NCI-H2029 treated with DMSO at 0.1 percent for 48 hours (cell line): ENCODE measurements around the gene SPINT2.
"Not testable (repeated sequence)": the region's sequence is repeated elsewhere in the genome, so short reads cannot be mapped to it uniquely, and the experiment has no call there.

Source experiments
- DNase-seq: peaks from one replicate; lab custom pipeline; 2025; lab: John Stamatoyannopoulos, UW

SPINT2 gene

DNA sequence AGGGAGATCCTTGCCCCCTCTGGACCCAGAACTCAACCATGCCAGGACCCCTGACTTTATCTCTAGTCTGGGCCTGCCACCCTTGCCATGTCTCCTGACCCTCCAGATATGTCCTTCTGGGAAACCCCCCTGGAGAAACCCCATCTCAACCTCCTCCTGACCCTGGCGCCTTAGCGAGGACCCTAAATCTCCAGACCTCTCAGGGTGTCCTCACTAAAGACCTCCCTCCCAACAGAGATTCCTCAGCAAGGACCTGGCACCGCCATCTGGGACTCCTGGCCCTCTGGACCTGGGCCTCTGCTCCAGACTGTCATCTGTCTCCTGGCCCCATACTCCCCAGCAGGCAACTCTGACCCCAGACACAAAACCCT, 56.6 kb downstream of the SPINT2 start:
- no peak for DNase-seq

GRCh38 chr19:38321646-38322196, 57.3 kb downstream of the SPINT2 start:
- DNase-seq: no peak

- DNase-seq: no peak
These were observed 58.9 kb downstream of the SPINT2 start for GRCh38 chr19:38323291-38323690.

- DNase-seq: no peak
These were observed 60.1 kb downstream of the SPINT2 start for GRCh38 chr19:38324431-38324830.

DNA sequence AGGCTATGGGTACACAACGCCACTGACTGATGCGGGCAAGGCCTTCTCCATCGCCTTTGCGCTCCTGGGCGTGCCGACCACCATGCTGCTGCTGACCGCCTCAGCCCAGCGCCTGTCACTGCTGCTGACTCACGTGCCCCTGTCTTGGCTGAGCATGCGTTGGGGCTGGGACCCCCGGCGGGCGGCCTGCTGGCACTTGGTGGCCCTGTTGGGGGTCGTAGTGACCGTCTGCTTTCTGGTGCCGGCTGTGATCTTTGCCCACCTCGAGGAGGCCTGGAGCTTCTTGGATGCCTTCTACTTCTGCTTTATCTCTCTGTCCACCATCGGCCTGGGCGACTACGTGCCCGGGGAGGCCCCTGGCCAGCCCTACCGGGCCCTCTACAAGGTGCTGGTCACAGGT, 62.2 kb downstream of the SPINT2 start:
- no peak for DNase-seq

DNA sequence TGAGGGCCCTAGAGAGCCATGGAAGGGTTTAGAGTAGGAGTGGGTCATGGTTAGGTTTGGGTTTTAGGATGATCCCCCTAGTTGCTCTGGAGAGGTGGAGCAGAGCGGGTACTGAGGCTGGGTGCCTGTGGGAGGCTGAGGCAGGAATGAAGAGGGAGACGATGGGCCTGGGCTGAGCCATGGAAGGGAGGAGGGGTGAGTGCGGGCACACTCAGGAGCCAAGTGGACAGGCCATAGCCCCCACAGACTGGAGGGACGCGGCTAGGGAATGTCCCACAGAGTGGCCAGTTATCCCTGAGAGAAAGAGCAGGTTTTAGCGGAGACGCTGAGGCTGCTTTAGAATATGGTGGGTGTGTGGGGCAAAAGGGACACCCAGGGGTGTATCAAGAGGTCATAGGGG, 65.3 kb downstream of the SPINT2 start:
- no peak for DNase-seq

GRCh38 chr19:38331728-38332127, 67.4 kb downstream of the SPINT2 start:
- no peak for DNase-seq

DNA sequence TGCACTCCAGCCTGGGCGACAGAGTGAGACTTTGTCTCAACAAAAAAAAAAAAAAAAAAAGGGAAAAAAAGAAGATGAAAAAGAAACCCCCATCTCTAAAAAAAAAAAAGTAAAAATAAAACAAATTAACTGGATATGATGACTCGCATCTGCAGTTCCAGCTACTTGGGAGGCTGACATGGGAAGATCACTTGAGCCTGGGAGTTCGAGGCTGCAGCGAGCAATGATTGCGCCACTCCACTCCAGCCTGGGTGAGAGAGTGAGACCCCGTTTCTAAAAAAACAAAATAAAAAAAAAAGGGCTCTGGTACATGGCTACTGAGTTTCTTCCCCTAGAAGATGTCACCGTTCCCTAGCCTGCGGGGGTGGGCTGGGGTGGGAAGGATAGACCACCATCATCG, 68.9 kb downstream of the SPINT2 start:
- DNase-seq: no peak

DNA sequence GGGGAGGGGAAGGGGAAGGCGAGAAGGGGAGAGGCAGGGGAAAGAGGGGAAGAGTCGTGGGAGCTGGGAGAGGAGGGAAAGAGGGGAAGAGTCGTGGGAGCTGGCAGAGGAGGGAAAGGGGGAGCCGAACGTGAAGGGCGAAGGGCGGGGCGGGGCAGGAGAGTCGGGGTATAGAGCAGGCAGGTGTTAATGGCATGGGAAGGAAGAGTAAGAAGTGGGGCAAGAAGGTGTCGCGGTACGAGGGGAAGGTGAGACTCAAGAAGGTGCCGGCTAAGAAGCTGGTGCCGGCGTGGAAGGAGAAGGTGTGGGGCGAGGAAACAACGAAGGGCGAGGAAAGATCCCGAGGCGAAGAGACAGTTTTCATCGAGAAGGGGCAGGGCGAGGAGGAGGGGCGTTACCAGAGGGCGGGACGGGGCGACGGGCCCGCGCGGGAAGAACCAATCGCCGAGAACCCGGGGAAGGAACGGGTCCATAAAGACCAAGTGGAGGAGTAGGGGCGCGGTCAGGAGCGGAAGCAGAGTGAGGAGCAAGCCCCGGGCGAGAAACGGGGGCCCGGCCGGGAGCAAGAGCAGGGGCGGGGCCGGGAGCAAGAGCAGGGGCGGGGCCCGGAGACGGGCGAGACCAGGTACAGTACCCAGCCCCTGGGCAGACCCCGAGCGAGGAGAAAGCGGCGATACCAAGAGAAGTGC, 71.7 kb downstream of the SPINT2 start:
- peak; percentile 91 for DNase-seq

DNA sequence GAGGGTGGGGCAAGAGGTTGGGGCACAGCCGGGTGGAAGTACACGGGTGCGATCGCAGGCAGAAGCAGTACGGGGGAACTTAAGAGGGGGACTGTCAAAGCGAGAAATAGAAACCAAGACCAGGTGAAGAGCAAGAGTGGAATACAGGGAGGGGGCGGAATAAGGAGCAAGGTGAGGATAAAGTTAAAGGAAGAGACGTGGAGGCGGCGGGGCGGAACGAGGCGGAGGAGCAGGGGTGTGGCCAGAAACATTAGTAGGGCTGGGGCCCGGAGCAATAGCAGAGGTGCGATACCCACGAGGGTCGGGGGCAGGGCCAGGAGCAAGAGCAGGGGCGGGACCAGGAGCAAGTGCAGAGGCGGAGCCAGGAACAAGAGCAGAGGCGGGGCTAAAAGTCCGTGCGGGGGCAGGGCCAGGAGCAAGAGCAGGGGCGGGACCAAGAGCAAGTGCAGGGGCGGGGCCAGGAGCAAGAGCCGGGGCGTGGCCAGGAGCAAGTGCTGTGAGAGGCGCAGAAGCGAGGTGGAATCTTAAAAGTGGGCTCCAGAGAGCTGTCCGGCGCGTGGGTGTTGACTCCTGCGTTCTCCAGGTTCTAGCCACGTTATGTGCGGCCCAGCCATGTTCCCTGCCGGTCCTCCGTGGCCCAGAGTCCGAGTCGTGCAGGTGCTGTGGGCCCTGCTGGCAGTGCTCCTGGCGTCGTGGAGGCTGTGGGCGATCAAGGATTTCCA, 72.4 kb downstream of the SPINT2 start:
- DNase-seq: peak; percentile 97

- no peak for DNase-seq
These were observed 72.9 kb downstream of the SPINT2 start for GRCh38 chr19:38337360-38337653.

- not testable (repeated sequence) for DNase-seq
These were observed 74.6 kb downstream of the SPINT2 start for GRCh38 chr19:38339011-38339410.

DNA sequence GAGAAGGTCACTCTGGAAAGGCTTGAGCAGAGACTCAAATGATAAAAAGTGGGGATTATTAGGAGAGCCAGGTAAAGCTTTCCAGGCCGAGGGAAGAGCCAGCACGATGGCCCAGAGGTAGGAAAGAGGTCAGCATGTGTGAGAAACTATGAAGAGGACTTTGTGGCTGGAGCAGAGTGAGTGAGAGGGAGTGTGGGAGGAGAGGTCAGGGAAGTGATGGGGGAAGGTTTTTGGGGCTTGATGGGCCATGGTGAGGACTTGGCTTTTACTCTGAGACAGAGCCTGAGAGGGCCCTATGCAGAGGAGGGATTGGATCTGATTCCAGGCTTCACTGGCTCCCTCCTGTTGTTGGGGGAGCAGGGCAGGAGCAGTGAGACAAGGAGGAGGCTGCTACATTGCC, 76.6 kb downstream of the SPINT2 start:
- DNase-seq: no peak
